Naive B cell (primary cell): Measurements from ENCODE around the gene CAND2. TPM values are rescaled to one million over a fixed set of nuclear protein-coding genes. Genes with fewer than 3 reads are reported as not detected.
A peak's percentile ranks its signal among the peaks of the same experiment; 100 is the strongest.

Experiments used
- ATAC-seq, 2 donors: fragments of 150-1000 bp; cut with Tn5 transposase; 2 replicates each; pipeline ENCODE4 v1.10.0; 2021; ENCODE audit warnings: low read depth in 2 of 2, mild to moderate bottlenecking in 2 of 2, moderate library complexity in 2 of 2
- DNase-seq: peaks from one replicate; pipeline ENCODE4 v3.0.0; 2022
- H3K27ac Mint-ChIP-seq, 6 donors: one replicate each; pipeline ENCODE4 v1.8.0; 2020 to 2022; ENCODE audit warnings: mild to moderate bottlenecking in 6 of 6, mixed read lengths in 6 of 6, moderate library complexity in 5 of 6, inconsistent platforms in 2 of 6
- H3K27me3 Mint-ChIP-seq, 3 donors: one replicate each; pipeline ENCODE4 v1.8.0; 2021 to 2022; ENCODE audit warnings: mixed read lengths in 3 of 3, mild to moderate bottlenecking in 1 of 3
- H3K36me3 Mint-ChIP-seq, 2 donors: one replicate each; pipeline ENCODE4 v1.8.0; 2020 to 2022; ENCODE audit warnings: mixed read lengths in 2 of 2, inconsistent platforms in 1 of 2, mild to moderate bottlenecking in 1 of 2
- H3K4me1 Mint-ChIP-seq, 3 donors: one replicate each; pipeline ENCODE4 v1.8.0; 2020 to 2022; ENCODE audit warnings: mixed read lengths in 3 of 3, inconsistent platforms in 1 of 3, mild to moderate bottlenecking in 1 of 3, moderate library complexity in 1 of 3
- H3K4me3 Mint-ChIP-seq, 8 donors: one replicate each; pipeline ENCODE4 v1.8.0; 2020 to 2022; ENCODE audit warnings: mild to moderate bottlenecking in 8 of 8, mixed read lengths in 8 of 8, moderate library complexity in 8 of 8, inconsistent platforms in 2 of 8
- H3K9me3 Mint-ChIP-seq, 7 donors: one replicate each; pipeline ENCODE4 v1.8.0; 2020 to 2022; ENCODE audit warnings: mixed read lengths in 7 of 7, mild to moderate bottlenecking in 5 of 7, inconsistent platforms in 2 of 7, moderate library complexity in 1 of 7
- polyA plus RNA-seq, 6 donors: library from polyadenylated mRNA; unstranded; fragments of 300-500 nt; fragmentation: Illumina TruSeq; gene quantifications; one replicate each; pipeline ENCODE4 v1.2.3, GENCODE V29; 2021; ENCODE audit warnings: low read depth in 6 of 6

Gene CAND2
- polyA plus RNA-seq, 6 donors from 2014 or later: 0.12 to 0.61 (median 0.49) TPM; not detected in 1

DNA sequence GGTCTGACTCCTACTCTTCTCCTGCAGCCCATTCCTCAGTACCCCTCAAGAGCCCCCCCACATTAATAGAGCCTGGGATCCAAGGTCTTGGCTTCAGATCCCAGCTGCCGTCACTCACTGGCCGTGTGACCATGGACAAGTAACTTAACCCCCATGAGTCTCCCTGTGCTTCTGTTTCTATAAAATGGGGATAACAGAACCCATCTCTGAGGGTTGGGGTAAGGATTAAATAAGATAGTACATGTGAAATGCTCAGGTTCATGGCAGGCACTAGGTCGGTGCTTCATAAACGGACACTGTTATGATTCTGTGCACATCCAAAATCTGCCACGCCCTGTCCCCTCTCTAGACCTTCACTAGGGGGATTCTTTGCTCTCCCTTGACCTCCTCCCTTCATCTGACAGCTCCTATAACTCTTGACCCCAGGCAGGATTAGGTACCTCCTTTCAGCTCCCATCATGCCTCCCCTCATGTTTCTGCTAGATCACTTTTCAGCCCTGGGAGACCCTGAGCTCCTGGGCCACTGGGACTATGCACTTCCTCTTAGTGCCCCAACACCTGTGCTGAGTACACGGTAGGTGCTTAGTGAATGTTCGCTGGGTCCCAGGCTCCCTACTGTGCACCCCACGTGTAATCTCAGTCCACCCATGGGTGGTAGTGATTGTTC is 1.5 kb downstream of the CAND2 start:
- no peaks in the 10 kb centered on the region for H3K9me3 Mint-ChIP-seq
- H3K4me3 Mint-ChIP-seq: peak overlapping the region; percentile 41 to 96 (median 86)
- H3K4me1 Mint-ChIP-seq: peaks cover 22 to 24% (median 24%) of the 10 kb centered on the region in 3 donors
- peak overlapping the region in 1 of 6 donors; percentile 19 for H3K27ac Mint-ChIP-seq
- DNase-seq (no peak), ATAC-seq (peak; percentile 52 to 54)
- H3K36me3 Mint-ChIP-seq: no peaks in the 10 kb centered on the region
- H3K27me3 Mint-ChIP-seq: peaks cover 5 to 10% (median 9%) of the 10 kb centered on the region in 3 donors

DNA sequence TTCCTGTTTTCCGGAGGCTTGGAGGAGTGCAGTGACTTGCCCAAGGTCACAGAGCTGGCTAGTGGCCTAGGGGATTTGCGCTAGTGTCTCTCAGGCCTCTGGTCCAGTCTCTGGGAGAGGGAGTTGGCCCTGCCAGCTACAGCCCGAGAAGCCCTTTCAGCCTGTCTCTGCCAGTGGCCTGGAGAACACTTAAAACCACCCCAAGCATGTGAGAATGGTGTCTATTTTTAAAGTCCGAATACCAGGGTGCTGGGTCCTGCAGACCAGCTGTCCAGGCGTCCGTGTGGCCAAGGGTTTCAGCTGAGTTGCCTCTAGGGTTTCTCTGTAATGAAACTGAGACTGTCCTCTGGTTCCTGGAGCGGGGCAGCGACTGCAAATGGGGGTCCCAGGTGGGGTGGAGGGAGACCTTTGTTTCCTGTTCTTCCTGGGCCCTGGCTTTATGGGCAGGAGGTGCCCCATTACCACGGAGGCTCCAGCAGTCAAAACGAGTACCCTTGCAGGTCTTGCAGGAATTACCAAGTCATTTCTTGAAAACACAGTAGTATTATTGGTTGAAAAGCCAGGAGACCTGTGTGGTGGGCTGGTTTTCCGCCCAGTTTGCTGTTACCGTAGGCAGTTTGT is 2.2 kb downstream of the CAND2 start:
- Mint-ChIP-seq H3K4me3 (peak overlapping the region in 3 of 8 donors; percentile 40 to 88 (median 84)), H3K27ac (peak overlapping the region in 2 of 6 donors; percentile 19 to 74), H3K9me3 (no peaks in the 10 kb centered on the region), H3K36me3 (no peaks in the 10 kb centered on the region), H3K27me3 (peaks cover 5 to 10% (median 9%) of the 10 kb centered on the region in 3 donors), H3K4me1 (peaks cover 22 to 24% (median 24%) of the 10 kb centered on the region in 3 donors)
- no peak for ATAC-seq
- no peak for DNase-seq

DNA sequence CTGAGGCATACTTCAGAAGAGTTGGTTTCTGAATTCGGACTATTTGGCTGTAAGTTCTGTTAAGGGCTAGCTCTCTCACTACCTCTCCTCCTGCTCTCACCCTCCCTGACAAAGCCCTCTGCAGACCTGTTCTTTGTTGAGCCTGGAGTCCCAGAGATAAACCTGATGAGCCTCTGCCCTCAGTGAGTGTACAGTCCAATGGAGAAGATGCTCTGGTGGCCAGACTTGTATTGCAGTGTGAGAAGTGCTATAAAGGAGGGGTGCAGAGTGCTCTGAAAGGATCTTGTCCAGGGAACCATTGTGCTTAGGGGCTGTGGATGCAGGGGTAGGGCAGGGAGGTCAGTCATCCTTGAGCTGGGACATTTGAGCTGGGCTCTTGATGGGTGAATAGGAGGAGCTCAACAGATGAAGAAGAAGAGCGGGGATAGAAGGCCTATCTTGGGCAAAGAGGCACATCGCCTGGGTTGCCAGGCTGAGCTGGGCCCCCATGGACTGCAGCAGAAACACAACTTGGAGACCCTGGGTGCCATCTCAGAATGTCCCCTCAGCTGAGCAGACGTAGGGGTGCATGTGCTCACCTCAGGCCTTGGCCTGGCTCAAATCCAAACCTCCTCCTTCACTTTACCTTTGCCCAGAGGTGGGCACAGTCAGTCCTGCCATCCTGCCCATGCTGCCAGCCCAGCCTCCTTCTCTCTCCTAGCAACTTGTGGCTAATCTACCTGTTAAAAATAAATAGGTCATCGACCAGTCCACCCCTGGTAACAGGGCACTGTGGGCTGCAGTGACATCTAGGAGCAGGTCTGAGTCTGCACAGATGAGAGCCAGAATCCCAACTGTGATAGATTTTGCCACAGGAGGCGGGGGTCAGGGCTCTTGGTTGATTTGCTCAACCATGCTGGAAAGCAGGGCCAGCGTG is 3.3 kb downstream of the CAND2 start:
- ATAC-seq: no peak
- peaks cover 22 to 24% (median 24%) of the 10 kb centered on the region in 3 donors for H3K4me1 Mint-ChIP-seq
- peaks cover 4 to 7% (median 5%) of the 10 kb centered on the region in 3 donors for H3K27me3 Mint-ChIP-seq
- H3K27ac Mint-ChIP-seq: peak overlapping the region in 1 of 6 donors; percentile 11
- H3K36me3 Mint-ChIP-seq: no peaks in the 10 kb centered on the region
- DNase-seq: no peak
- H3K4me3 Mint-ChIP-seq: no peak overlapping the region
- no peaks in the 10 kb centered on the region for H3K9me3 Mint-ChIP-seq

GRCh38 chr3:12803371-12803770 is 6.9 kb downstream of the CAND2 start:
- H3K27me3 Mint-ChIP-seq: peaks cover 0 to 1% (median 0%) of the 10 kb centered on the region in 3 donors
- H3K36me3 Mint-ChIP-seq: no peaks in the 10 kb centered on the region
- no peak overlapping the region for H3K4me3 Mint-ChIP-seq
- DNase-seq (no peak), ATAC-seq (no peak)
- H3K4me1 Mint-ChIP-seq: peaks cover under 1 to 3% (median 2%) of the 10 kb centered on the region in 3 donors
- H3K27ac Mint-ChIP-seq: no peak overlapping the region
- H3K9me3 Mint-ChIP-seq: no peaks in the 10 kb centered on the region

DNA sequence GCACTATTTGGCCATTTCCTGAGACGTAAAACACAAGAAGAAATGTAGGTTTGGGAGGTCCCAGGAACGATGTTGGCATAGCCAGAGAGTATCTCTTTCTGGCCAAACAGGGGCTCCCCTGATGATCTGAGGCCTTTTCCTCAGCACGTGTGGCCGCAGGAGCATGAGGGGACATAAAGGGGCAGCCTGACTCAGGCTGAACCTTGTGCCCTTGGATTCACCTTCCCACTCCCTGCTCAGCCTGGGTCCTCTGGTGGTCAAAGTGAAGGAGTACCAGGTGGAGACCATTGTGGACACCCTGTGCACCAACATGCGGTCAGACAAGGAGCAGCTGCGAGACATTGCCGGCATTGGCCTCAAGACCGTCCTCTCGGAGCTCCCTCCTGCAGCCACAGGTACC is 10.6 kb downstream of the CAND2 start:
- H3K4me3 Mint-ChIP-seq: no peak overlapping the region
- H3K4me1 Mint-ChIP-seq: peaks cover 0 to 10% (median 8%) of the 10 kb centered on the region in 3 donors
- no peak for ATAC-seq
- no peaks in the 10 kb centered on the region for H3K36me3 Mint-ChIP-seq
- no peaks in the 10 kb centered on the region for H3K9me3 Mint-ChIP-seq
- H3K27ac Mint-ChIP-seq: no peak overlapping the region
- peaks cover 0 to 6% (median 0%) of the 10 kb centered on the region in 3 donors for H3K27me3 Mint-ChIP-seq
- DNase-seq: no peak

- H3K4me3 Mint-ChIP-seq: peak overlapping the region in 1 of 8 donors; percentile 35
- no peaks in the 10 kb centered on the region for H3K36me3 Mint-ChIP-seq
- peaks cover 0 to 6% (median 0%) of the 10 kb centered on the region in 3 donors for H3K27me3 Mint-ChIP-seq
- no peak for DNase-seq
- ATAC-seq: no peak
- H3K27ac Mint-ChIP-seq: no peak overlapping the region
- H3K9me3 Mint-ChIP-seq: no peaks in the 10 kb centered on the region
- peaks cover 0 to 10% (median 8%) of the 10 kb centered on the region in 3 donors for H3K4me1 Mint-ChIP-seq
Observed at GRCh38 chr3:12807601-12808359, 11.3 kb downstream of the CAND2 start.

- DNase-seq (no peak), ATAC-seq (no peak)
- no peaks in the 10 kb centered on the region for H3K9me3 Mint-ChIP-seq
- peak overlapping the region in 1 of 6 donors; percentile 62 for H3K27ac Mint-ChIP-seq
- H3K4me3 Mint-ChIP-seq: peak overlapping the region in 5 of 8 donors; percentile 21 to 79 (median 43)
- peaks cover 0 to 10% (median 8%) of the 10 kb centered on the region in 3 donors for H3K4me1 Mint-ChIP-seq
- H3K27me3 Mint-ChIP-seq: peaks cover 0 to 6% (median 0%) of the 10 kb centered on the region in 3 donors
- H3K36me3 Mint-ChIP-seq: no peaks in the 10 kb centered on the region
Observed at GRCh38 chr3:12808587-12808986, 12.1 kb downstream of the CAND2 start.

DNA sequence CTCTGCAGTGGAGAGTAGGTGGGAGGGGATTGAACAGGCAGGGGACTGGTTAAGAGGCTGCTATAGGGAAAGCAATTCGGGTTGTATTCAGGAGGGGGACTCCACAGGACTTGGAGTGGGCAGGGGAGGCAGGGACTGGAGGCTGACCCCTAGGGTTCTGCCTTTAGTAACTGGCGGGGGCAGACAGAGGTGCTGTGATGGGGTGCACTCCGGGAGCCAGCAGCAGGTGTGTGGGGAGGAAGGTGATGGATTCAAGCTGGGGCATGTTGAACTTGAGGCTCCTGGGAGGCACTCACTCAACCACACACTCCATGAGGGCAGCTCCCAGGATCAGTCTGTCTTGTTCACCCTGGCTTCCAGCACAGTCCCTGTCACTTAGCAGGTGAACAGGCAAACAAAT is 12.5 kb downstream of the CAND2 start:
- Mint-ChIP-seq H3K4me3 (peak overlapping the region; percentile 40 to 80 (median 70)), H3K4me1 (peaks cover 0 to 10% (median 8%) of the 10 kb centered on the region in 3 donors), H3K36me3 (no peaks in the 10 kb centered on the region), H3K27ac (peak overlapping the region in 1 of 6 donors; percentile 94), H3K9me3 (no peaks in the 10 kb centered on the region), H3K27me3 (peaks cover 0 to 6% (median 0%) of the 10 kb centered on the region in 3 donors)
- no peak for ATAC-seq
- no peak for DNase-seq

GRCh38 chr3:12809435-12809834 is 13.0 kb downstream of the CAND2 start:
- H3K27me3 Mint-ChIP-seq: peaks cover 0 to 6% (median 0%) of the 10 kb centered on the region in 3 donors
- DNase-seq (no peak), ATAC-seq (no peak)
- H3K4me3 Mint-ChIP-seq: peak overlapping the region; percentile 40 to 80 (median 70)
- no peaks in the 10 kb centered on the region for H3K9me3 Mint-ChIP-seq
- no peaks in the 10 kb centered on the region for H3K36me3 Mint-ChIP-seq
- H3K27ac Mint-ChIP-seq: peak overlapping the region in 1 of 6 donors; percentile 94
- H3K4me1 Mint-ChIP-seq: peaks cover 0 to 10% (median 8%) of the 10 kb centered on the region in 3 donors

DNA sequence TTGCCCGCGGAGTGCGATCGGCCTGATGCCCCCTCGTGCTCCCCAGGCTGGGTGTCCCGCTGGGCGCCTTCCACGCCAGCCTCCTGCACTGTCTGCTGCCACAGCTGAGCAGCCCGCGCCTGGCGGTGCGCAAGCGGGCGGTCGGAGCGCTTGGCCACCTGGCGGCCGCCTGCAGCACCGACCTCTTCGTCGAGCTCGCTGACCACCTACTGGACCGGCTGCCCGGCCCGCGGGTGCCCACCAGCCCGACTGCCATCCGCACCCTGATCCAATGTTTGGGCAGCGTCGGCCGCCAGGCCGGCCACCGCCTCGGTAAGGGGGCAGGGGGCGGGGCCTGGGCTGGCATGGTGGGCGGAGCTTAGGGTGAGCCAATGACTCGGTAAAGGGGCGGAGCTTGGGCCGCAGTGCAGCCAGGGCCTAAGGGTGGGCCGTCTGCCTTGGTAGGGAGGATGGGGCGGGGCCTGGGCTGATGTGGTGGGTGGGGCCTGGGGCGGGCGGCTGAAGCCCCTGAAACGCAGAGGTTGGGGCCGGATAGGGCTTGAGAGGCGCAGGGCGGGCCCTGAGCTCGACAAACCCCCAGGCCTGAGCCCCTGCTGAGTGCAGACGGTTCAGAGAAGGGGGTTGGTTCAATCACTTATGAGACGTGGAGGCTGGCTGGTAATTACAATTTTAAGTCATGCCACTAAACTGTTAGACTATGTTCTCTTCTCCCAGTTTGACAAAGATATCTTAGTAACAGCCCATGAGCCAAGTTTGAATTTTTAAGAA is 13.7 kb downstream of the CAND2 start:
- Mint-ChIP-seq H3K27ac (peak overlapping the region in 1 of 6 donors; percentile 37), H3K9me3 (no peaks in the 10 kb centered on the region), H3K4me3 (peak overlapping the region; percentile 40 to 85 (median 79)), H3K4me1 (peaks cover 0 to 10% (median 8%) of the 10 kb centered on the region in 3 donors), H3K36me3 (no peaks in the 10 kb centered on the region), H3K27me3 (peaks cover 0 to 6% (median 0%) of the 10 kb centered on the region in 3 donors)
- ATAC-seq: peak; percentile 94 to 96
- peak; percentile 95 for DNase-seq

GRCh38 chr3:12810961-12811360 is 14.5 kb downstream of the CAND2 start:
- no peak for ATAC-seq
- Mint-ChIP-seq H3K4me1 (peaks cover 0 to 10% (median 8%) of the 10 kb centered on the region in 3 donors), H3K9me3 (no peaks in the 10 kb centered on the region), H3K4me3 (peak overlapping the region in 7 of 8 donors; percentile 40 to 85 (median 79)), H3K27ac (no peak overlapping the region), H3K36me3 (no peaks in the 10 kb centered on the region), H3K27me3 (peaks cover 0 to 6% (median 0%) of the 10 kb centered on the region in 3 donors)
- no peak for DNase-seq

- peaks cover 0 to 11% (median 0%) of the 10 kb centered on the region in 3 donors for H3K27me3 Mint-ChIP-seq
- H3K9me3 Mint-ChIP-seq: no peaks in the 10 kb centered on the region
- no peak overlapping the region for H3K27ac Mint-ChIP-seq
- no peak for ATAC-seq
- H3K36me3 Mint-ChIP-seq: no peaks in the 10 kb centered on the region
- DNase-seq: no peak
- peaks cover 0 to 10% (median 8%) of the 10 kb centered on the region in 3 donors for H3K4me1 Mint-ChIP-seq
- H3K4me3 Mint-ChIP-seq: peak overlapping the region in 1 of 8 donors; percentile 52
Observed at GRCh38 chr3:12812812-12813211, 16.3 kb downstream of the CAND2 start.
